WI38 (cell line): Measurements from ENCODE around the gene MUC22.
A peak's percentile ranks its signal among the peaks of the same experiment; 100 is the strongest.

Experiments
- H3K4me3 ChIP-seq: 2 replicates; pipeline ENCODE4 v1.5.1; 2011; ENCODE audit warnings: low read depth, mild to moderate bottlenecking, control low read depth, low read length
- TF ChIP-seq, protein P1 (sequence below): IDR thresholded peaks from 2 replicates; pipeline ENCODE4 v1.5.1; 2012; ENCODE audit warnings: low read depth, mild to moderate bottlenecking, control low read depth, low read length

Gene MUC22

DNA sequence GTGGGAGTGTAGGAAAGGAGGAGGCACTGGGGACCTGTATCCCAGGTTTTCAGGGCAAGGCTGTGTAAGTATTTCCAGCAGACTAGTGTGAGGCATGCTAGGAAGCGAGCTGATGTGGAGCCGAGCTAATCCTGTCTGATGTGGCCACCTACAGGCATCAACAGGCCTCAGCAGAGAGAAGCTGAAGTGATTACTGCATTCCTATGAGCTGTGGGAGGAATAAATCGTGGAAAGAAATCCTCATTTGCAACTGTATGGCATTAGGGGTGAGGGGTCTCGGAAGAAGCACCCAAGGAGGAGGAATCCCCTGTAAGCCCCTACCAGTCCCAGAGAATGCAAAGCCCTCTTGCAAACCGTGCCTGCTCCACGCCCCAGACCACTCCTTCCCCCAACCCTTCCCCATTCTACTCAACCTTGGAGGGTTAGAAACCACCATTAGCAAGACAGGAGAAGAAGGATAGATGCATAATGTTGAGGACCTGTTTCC, 60.5 kb downstream of the MUC22 start:
- TF ChIP-seq, protein P1, sequence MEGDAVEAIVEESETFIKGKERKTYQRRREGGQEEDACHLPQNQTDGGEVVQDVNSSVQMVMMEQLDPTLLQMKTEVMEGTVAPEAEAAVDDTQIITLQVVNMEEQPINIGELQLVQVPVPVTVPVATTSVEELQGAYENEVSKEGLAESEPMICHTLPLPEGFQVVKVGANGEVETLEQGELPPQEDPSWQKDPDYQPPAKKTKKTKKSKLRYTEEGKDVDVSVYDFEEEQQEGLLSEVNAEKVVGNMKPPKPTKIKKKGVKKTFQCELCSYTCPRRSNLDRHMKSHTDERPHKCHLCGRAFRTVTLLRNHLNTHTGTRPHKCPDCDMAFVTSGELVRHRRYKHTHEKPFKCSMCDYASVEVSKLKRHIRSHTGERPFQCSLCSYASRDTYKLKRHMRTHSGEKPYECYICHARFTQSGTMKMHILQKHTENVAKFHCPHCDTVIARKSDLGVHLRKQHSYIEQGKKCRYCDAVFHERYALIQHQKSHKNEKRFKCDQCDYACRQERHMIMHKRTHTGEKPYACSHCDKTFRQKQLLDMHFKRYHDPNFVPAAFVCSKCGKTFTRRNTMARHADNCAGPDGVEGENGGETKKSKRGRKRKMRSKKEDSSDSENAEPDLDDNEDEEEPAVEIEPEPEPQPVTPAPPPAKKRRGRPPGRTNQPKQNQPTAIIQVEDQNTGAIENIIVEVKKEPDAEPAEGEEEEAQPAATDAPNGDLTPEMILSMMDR = peak; percentile 69
- H3K4me3 ChIP-seq = no peak overlapping the region

- no peak overlapping the region for H3K4me3 ChIP-seq
- TF ChIP-seq, protein P1 = no peak
Observed at GRCh38 chr6:31074401-31074800, 64.1 kb downstream of the MUC22 start.

- TF ChIP-seq, protein P1 = no peak
Observed at GRCh38 chr6:31075528-31075927, 65.3 kb downstream of the MUC22 start.

GRCh38 chr6:31076611-31077010, 66.3 kb downstream of the MUC22 start:
- H3K4me3 ChIP-seq = no peak overlapping the region
- TF ChIP-seq, protein P1 = no peak

More at GRCh38 chr6:31075528-31075927, 65.3 kb downstream of the MUC22 start:
- H3K4me3 ChIP-seq = no peak overlapping the region

DNA sequence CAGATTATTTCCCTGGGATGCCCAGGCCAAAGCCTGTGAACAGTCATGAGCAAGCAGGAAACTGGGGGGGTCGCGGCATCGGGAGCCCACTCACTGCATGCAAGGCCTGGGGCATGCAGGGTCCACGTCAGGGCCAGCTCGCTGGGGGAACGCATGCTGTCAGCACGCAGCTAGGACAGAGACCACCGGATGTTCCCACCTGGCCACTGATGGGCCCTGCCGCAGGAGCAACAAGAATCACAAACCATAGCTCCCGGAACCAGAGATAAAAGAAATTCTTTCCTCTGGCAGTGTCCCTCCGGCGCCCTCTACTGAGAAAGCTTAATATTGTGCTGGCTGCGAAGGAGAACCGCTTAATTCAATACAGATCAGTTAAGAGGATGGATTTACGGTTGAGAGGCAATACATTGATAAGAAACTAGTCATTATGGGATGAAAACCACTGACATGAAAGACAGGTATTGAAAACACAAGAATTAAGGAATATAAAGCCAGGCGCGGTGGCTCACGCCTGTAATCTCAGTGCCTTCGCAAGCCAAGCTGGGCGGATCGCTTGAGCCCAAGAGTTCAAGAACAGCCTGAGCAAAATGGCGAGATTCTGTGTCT, 69.5 kb downstream of the MUC22 start:
- no peak overlapping the region for H3K4me3 ChIP-seq
- TF ChIP-seq, protein P1 = peak; percentile 85

- no peak overlapping the region for H3K4me3 ChIP-seq
- TF ChIP-seq, protein P1 = no peak
Observed at GRCh38 chr6:31081872-31082271, 71.6 kb downstream of the MUC22 start.

DNA sequence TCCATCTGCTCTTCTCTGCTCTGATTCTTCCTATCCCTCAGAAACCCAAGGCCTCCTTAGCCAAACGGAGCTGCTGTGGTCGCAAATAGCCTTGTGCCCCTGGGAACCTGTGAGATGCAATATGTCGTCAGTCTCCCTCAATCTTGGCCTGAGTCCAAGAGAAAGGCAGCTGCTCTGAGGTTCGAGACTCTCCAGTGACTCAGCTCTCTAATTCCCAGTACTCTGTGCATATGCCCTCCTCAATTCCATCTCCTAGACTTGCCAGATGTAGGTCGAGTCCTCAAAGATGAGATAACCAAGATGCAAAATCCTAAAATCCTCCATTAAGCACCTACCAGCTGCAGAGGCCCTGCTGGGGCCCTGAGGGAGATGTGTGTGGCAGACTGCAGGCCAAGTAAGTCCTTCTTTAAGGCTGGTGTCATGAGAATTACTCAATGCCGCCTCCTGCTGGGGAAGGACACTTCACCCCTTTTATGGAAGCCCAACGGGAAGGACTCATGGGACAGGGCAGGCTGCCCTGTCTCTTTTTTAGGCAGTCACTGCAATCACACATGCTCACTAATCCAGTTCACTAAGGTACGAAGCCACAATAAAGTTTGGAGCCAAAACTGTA, 73.6 kb downstream of the MUC22 start:
- no peak overlapping the region for H3K4me3 ChIP-seq
- TF ChIP-seq, protein P1 = no peak
